Spleen (tissue), 7 donors: ENCODE measurements around the gene ASPDH.

Source experiments
- POLR2A ChIP-seq, 3 donors: fragments of 450-650 bp; IDR thresholded peaks; one replicate each; pipeline ENCODE4 v1.5.1; 2017; ENCODE audit warnings: antibody characterized with exemption in 3 of 3, mild to moderate bottlenecking in 1 of 3
- POLR2AphosphoS5 ChIP-seq, 3 donors: sonication (generic); formaldehyde crosslinking; IDR thresholded peaks; one replicate each; pipeline ENCODE4 v1.5.1; 2017; ENCODE audit warnings: antibody characterized with exemption in 3 of 3
- TF ChIP-seq, protein P1 (sequence below), 11 experiments: fragments of 200-600 bp in 7 of 11; fragments of 450-650 bp in 4 of 11; sonication (generic) in 4 of 11; IDR thresholded peaks in 8 of 11; conservative IDR thresholded peaks in 3 of 11; 1 replicate in 7 of 11; 2 replicates in 4 of 11; pipeline versions ENCODE4 v1.4.0 to v1.8.0; 2016 to 2021; ENCODE audit warnings: antibody characterized with exemption in 11 of 11, inconsistent platforms in 4 of 11, mild to moderate bottlenecking in 1 of 11
- donor health status: DM: no; HTN: no; CAD: no; lungs with moderate emphysema.
- donor health status: DM: no; HTN: no; CAD: no.
- donor health status: DM: no; HTN: no; CAD: no.

DNA sequence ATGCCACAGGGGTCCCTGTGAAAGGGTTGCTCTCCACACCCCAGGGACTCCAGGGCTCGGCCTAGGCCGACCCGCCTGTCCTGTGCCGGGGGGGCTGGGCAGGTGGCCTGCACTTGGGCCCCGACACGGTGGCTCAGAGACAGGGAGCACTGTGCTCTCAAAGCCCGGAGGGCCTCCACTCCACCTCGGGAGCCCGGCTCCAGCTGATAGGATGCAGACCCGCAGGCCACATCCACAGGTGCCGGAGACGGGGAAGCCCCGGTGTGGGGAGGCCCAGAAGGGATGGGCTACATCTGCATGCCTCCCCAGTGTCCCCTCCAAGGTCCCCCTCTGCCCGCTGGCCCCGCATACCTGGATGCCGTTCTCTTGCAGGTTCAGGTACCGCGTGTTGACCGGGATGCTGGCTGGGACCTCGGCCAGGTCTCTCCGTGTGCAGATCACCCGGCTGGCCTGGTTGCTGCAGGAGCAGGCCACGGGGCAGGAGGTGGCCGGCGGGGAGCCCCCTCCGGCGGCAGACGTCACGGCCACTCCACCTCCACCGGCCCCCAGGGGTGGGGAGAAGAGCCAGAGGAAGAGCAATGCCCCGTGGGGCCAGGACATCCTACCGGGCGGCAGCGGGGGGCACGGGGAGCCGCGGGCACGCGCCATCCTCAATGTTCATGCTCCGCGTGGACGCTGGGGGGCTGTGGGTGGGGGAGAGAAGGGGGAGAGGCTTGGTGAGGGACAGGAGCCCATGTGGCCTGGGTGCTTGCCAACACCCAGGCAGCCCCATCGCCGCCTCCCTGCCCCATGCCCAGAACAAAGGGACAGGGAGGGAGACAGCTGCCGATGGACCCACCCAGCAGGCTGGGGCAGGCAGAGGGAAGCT is 34.7 kb upstream of the ASPDH start:
- TF ChIP-seq, protein P1, sequence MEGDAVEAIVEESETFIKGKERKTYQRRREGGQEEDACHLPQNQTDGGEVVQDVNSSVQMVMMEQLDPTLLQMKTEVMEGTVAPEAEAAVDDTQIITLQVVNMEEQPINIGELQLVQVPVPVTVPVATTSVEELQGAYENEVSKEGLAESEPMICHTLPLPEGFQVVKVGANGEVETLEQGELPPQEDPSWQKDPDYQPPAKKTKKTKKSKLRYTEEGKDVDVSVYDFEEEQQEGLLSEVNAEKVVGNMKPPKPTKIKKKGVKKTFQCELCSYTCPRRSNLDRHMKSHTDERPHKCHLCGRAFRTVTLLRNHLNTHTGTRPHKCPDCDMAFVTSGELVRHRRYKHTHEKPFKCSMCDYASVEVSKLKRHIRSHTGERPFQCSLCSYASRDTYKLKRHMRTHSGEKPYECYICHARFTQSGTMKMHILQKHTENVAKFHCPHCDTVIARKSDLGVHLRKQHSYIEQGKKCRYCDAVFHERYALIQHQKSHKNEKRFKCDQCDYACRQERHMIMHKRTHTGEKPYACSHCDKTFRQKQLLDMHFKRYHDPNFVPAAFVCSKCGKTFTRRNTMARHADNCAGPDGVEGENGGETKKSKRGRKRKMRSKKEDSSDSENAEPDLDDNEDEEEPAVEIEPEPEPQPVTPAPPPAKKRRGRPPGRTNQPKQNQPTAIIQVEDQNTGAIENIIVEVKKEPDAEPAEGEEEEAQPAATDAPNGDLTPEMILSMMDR (IDR thresholded peaks at IDR 0.05 in 8 of 11, conservative IDR thresholded peaks at IDR 0.05 in 3 of 11), result no peak
- TF ChIP-seq POLR2AphosphoS5 (IDR thresholded peaks at IDR 0.05) (no peak), POLR2A (IDR thresholded peaks at IDR 0.05) (no peak)
